ENCODE results near the gene EARS2. TPM values are rescaled to one million over a fixed set of nuclear protein-coding genes. Genes with fewer than 3 reads are reported as not detected.

Gene EARS2
- total and polyA plus RNA-seq, 10 of the 15 experiments (the other 5 are each of a cell fraction or from before 2014, with no cell fraction given): 12.9 to 65.9 (median 33.5) TPM

GRCh38 chr16:23597003-23597756 is 40.0 kb upstream of the EARS2 start (continued):
- peak; percentile 40; the same call in 1 of the 2 replicates for TF ChIP-seq RAD21 (IDR thresholded peaks at IDR 0.05; ENCODE audit: insufficient read depth, low read depth, low read length)
- TF ChIP-seq CTCF (IDR thresholded peaks at IDR 0.05 in 2 of 3, conservative IDR thresholded peaks at IDR 0.05 in 1 of 3; ENCODE audit: control insufficient read depth in 2 of 3, extremely low read depth in 1 of 3, insufficient read depth in 1 of 3, low read depth in 3 of 3, low read length in 3 of 3): peak; percentile 26 to 60 (median 48); a peak in 5 of 6 replicates
- TF ChIP-seq NKRF (conservative IDR thresholded peaks at IDR 0.05): no peak
- TF ChIP-seq NR2C2 (IDR thresholded peaks at IDR 0.05; ENCODE audit: borderline replicate concordance, control insufficient read depth, insufficient read length, low read depth): no peak

Measured in GM12878 (cell line).